Coronary artery (tissue), 2 donors: ENCODE results near the gene SMOC2.

ENCODE experiments used
- DNase-seq: peaks from one replicate; pipeline ENCODE4 v3.0.0-alpha.2; 2017; ENCODE audit warnings: low spot score
- H3K27ac ChIP-seq, 2 donors: fragments of 200-600 bp; sonication (generic); one replicate each; pipeline ENCODE4 v1.5.1; 2016 to 2019
- H3K4me3 ChIP-seq: fragments of 200-600 bp; sonication (generic); 2 replicates; pipeline ENCODE4 v1.5.1; 2016; ENCODE audit warnings: mild to moderate bottlenecking, moderate library complexity
- TF ChIP-seq, protein P1 (sequence below): fragments of 200-600 bp; sonication (generic); IDR thresholded peaks from one replicate; pipeline ENCODE4 v1.5.1; 2019; ENCODE audit warnings: antibody characterized with exemption

Gene SMOC2

DNA sequence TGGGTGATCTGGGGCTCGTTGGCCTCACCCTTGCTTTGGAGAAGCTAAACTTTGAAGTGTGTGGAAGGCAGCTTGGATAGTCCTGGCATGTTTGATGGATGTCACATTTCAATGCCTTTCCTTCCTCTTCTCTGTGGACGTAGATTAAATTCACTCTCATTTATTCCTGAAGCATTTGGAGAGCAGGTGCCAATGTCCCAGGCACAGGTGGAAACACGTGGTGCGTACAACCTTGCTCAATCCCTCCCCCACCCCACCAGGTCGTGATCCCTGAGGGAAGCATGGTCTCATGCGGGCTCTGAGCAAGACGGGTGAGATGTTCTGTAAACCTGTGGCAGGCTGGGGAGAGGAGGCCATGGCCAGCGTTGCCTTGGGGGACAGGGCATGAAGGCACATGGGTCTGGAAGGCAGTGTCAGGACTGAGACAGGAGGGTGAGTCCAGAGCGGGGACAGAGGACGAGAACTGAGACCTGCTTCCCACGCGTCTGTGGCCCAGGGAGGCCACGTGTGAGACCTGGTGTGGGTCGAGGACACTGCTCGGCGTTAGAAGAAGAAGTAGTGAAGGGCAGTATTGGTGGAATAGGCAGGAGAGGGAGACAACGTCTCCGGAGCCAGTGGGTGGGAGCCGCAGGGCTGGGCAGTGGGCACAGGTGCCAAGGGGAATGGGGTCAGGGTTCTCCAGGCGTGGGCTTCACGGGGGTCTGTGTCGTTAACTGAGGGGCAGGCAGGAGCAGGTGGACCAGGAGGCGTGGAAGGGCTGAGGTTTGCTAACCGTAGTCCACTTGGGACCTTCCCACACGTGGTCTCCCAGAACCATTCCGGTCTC, 34.4 kb downstream of the SMOC2 start:
- TF ChIP-seq, protein P1, sequence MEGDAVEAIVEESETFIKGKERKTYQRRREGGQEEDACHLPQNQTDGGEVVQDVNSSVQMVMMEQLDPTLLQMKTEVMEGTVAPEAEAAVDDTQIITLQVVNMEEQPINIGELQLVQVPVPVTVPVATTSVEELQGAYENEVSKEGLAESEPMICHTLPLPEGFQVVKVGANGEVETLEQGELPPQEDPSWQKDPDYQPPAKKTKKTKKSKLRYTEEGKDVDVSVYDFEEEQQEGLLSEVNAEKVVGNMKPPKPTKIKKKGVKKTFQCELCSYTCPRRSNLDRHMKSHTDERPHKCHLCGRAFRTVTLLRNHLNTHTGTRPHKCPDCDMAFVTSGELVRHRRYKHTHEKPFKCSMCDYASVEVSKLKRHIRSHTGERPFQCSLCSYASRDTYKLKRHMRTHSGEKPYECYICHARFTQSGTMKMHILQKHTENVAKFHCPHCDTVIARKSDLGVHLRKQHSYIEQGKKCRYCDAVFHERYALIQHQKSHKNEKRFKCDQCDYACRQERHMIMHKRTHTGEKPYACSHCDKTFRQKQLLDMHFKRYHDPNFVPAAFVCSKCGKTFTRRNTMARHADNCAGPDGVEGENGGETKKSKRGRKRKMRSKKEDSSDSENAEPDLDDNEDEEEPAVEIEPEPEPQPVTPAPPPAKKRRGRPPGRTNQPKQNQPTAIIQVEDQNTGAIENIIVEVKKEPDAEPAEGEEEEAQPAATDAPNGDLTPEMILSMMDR: no peak
- Histone ChIP-seq H3K4me3 (no peak overlapping the region), H3K27ac (no peak overlapping the region)
- DNase-seq: no peak

DNA sequence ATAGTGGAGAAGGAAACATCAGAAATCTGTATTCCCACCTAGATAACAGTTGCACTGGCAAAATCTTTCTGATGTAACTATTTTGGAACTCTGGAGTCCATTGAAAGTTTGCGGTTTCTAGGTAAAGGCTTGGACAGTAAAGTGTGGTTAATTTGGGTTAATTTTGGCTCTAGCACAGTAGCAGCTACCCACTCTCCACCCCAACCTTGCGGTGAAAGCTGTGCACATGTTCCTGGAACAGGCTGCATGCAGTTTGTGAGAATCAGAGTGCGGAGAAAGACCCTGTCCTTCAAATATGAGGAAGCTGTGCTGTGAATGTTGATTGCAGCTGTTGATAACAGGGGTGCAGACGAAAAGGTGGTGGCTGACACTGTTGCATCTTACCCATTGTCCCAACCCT, 38.4 kb downstream of the SMOC2 start:
- TF ChIP-seq, protein P1: no peak
- Histone ChIP-seq H3K27ac (no peak overlapping the region), H3K4me3 (no peak overlapping the region)
- no peak for DNase-seq

DNA sequence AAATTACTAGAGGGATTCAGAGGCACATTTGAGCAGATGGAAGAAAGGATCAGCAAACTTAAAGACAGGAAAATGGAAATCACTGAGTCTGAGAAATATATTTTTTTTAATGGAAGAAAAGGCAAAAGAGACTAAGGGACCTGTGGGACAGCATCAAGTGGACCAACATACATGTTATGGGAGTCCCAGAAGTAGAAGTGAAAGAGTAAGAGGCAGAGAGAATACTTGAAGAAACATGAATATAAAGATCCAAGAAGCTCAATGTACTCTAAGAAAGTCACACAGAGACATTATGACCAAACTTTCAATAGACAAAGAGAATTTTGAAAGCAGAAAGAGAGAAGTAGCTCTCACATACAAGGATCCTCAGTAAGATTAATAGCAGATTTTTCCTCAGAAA, 39.5 kb downstream of the SMOC2 start:
- Histone ChIP-seq H3K4me3 (no peak overlapping the region), H3K27ac (no peak overlapping the region)
- TF ChIP-seq, protein P1: no peak
- DNase-seq: no peak

DNA sequence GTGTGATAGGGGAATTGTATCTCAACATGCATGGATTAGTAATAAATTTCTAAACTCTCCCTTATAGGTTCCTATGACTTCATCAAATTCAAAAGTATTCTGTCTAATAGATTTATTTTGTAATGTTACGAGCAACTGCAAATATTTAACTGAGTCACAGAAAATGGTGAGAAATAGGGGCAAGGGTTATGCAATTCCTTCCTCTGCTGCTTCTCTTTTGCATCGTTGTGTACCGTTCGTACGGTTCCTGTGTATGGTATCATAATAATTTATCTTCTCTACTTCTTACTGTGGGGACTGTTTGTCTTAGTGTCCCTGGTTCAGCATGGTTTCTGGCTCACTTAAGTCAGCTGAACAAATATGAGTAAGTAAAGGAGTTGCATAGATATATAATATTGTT, 44.8 kb downstream of the SMOC2 start:
- DNase-seq: no peak
- TF ChIP-seq, protein P1: no peak
- Histone ChIP-seq H3K4me3 (no peak overlapping the region), H3K27ac (no peak overlapping the region)

DNA sequence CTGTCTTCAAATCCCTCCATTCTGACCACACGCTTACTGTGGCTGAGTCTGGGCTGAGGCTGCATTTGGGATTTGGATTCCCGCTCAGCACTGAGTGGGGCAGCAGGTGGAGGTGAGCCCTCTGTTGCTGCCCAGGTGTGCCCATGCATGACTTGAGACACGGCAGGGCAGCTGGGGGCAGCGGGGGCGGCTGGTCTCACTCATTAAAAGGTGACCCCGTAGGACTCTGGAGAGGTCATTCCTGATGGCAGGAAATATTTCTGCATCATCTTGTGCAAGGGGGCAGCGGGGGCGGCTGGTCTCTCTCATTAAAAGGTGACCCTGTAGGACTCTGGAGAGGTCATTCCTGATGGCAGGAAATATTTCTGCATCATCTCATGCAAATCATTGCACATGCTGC, 49.8 kb downstream of the SMOC2 start:
- H3K4me3 ChIP-seq: no peak overlapping the region
- H3K27ac ChIP-seq: no peak overlapping the region
- DNase-seq: no peak
- TF ChIP-seq, protein P1: no peak

DNA sequence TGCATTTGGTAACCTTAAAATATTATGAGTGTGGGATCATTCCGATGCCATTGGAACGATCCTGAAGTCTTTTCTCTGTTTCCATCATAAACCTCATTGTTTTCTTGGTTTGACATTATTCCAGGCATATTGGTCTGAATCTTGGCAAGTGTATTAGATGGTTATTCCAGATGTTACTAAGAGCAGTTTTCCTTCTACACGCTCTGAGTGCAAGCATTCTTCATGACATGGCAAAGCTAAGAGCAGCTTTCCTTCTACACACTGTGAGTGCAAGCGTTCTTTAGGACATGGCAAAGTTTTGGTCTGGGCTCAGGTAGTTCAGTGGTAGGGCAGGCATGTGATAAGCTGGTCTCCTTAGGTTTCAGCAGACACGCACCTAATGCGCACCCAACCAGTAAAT, 53.0 kb downstream of the SMOC2 start:
- TF ChIP-seq, protein P1: no peak
- Histone ChIP-seq H3K4me3 (no peak overlapping the region), H3K27ac (no peak overlapping the region)
- DNase-seq: no peak

DNA sequence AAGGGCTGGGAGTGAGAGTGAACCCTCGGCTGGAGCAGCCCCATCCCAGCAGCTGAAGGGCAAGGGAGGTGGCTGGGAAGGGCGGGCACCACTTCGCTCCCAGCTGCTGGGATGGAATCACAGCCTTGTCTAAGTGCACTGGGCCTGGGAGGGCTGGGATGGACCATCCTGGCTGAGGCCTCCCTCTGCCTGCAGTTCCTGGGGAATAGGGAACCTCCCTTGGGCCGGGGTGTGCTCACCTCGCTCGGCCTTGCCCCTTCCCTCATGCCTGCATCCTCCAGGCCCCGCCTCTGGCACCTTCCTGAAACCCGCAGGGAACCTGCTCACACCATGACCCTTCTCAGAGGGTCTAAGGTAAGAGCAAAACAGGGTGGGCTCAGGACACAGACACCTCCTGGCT, 53.7 kb downstream of the SMOC2 start:
- DNase-seq: no peak
- Histone ChIP-seq H3K4me3 (no peak overlapping the region), H3K27ac (no peak overlapping the region)
- TF ChIP-seq, protein P1: no peak
